Measurements from ENCODE around the gene HOXD4.

Gene HOXD4

DNA sequence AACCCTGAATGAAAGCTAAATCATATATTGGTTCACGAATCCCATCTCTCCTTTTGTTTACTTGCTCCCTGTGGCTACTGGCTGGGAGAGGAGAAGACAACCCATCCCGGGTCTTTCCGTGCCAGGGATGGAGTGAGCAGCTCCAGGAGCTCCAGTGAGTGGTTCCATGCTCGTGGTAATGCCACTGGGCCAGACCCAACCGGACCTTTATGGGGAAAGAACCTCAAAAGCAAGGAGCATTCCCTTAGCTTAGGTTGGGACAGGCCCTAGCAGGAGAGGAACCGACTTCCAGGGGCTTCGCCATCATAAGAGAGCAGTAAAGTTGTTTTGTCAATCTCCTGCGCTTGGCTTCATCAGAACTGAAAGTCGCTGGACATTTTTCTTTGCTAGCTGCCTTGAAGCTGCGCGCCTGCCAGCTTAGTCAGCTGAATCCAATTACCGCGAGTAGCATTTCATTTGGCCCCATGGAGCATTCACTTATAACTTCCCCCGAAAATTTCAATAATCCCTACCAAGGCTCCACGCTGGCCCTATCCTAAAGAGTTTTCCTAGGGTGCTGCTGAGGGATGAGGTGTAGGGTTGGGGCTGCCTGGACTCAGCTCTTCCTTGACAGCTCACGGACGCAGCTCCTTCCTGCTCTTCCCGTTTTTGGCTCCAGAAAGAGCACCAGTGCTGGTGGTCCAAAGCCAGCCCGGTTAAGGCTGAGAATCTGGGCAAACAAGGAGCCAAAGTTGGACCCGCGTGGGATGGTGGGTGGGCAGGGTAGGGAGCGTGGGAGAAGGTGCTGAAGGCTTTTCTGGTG, 10.7 kb downstream of the HOXD4 start:
- ATAC-seq: no peak
- TF ChIP-seq, protein P1, sequence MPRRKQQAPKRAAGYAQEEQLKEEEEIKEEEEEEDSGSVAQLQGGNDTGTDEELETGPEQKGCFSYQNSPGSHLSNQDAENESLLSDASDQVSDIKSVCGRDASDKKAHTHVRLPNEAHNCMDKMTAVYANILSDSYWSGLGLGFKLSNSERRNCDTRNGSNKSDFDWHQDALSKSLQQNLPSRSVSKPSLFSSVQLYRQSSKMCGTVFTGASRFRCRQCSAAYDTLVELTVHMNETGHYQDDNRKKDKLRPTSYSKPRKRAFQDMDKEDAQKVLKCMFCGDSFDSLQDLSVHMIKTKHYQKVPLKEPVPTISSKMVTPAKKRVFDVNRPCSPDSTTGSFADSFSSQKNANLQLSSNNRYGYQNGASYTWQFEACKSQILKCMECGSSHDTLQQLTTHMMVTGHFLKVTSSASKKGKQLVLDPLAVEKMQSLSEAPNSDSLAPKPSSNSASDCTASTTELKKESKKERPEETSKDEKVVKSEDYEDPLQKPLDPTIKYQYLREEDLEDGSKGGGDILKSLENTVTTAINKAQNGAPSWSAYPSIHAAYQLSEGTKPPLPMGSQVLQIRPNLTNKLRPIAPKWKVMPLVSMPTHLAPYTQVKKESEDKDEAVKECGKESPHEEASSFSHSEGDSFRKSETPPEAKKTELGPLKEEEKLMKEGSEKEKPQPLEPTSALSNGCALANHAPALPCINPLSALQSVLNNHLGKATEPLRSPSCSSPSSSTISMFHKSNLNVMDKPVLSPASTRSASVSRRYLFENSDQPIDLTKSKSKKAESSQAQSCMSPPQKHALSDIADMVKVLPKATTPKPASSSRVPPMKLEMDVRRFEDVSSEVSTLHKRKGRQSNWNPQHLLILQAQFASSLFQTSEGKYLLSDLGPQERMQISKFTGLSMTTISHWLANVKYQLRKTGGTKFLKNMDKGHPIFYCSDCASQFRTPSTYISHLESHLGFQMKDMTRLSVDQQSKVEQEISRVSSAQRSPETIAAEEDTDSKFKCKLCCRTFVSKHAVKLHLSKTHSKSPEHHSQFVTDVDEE (CRISPR knock-in tag; IDR thresholded peaks at IDR 0.05): no peak
- TF ChIP-seq OSR1 (CRISPR knock-in tag; IDR thresholded peaks at IDR 0.05) (no peak), ESRRG (CRISPR knock-in tag; IDR thresholded peaks at IDR 0.05) (no peak), CSDC2 (CRISPR knock-in tag; IDR thresholded peaks at IDR 0.05) (no peak)
- TF ChIP-seq, protein P2, sequence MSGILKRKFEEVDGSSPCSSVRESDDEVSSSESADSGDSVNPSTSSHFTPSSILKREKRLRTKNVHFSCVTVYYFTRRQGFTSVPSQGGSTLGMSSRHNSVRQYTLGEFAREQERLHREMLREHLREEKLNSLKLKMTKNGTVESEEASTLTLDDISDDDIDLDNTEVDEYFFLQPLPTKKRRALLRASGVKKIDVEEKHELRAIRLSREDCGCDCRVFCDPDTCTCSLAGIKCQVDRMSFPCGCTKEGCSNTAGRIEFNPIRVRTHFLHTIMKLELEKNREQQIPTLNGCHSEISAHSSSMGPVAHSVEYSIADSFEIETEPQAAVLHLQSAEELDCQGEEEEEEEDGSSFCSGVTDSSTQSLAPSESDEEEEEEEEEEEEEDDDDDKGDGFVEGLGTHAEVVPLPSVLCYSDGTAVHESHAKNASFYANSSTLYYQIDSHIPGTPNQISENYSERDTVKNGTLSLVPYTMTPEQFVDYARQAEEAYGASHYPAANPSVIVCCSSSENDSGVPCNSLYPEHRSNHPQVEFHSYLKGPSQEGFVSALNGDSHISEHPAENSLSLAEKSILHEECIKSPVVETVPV (CRISPR knock-in tag; IDR thresholded peaks at IDR 0.05): no peak
- TF ChIP-seq, protein P3, sequence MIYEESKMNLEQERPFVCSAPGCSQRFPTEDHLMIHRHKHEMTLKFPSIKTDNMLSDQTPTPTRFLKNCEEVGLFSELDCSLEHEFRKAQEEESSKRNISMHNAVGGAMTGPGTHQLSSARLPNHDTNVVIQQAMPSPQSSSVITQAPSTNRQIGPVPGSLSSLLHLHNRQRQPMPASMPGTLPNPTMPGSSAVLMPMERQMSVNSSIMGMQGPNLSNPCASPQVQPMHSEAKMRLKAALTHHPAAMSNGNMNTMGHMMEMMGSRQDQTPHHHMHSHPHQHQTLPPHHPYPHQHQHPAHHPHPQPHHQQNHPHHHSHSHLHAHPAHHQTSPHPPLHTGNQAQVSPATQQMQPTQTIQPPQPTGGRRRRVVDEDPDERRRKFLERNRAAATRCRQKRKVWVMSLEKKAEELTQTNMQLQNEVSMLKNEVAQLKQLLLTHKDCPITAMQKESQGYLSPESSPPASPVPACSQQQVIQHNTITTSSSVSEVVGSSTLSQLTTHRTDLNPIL (CRISPR knock-in tag; IDR thresholded peaks at IDR 0.05; ENCODE audit: low read depth): no peak

DNA sequence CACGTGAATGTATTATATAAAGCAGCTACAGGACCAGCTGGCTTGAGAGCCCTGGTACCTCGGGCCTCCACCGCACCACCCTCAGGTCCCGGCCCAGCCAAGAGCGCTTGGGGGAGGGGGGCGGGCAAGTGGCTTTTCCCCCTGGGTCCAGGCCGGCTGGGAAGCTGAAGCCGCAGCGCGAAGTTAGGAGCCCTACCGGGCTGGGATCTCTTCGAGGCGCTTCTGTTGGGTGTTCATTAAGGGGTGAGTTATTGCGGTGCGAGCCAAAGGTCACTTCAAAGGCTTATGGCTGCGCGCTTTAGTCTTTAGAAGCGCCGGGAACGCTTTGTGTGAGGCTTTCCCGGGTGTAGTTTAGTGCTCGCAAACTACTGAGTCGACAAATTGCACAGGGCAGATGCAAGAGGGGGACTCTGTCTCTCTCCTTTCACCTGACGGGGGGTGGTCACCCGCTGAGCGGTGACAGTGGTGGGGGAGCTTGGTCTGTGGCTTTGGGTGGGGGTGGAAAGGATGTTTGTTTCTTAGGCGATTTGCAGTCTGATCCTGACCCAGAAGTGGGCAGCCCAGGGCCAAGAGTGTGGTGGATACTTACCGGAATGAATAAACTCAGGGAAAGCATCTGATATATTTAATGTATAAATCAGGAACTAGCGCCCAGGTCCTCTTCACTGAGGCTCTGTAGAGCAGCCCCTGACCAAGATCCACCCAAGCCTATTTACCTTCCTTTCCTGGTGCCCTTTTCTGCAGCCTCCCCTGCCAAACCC, 11.7 kb downstream of the HOXD4 start:
- no peak for ATAC-seq
- no peak for TF ChIP-seq PPARA (CRISPR knock-in tag; IDR thresholded peaks at IDR 0.05; ENCODE audit: borderline replicate concordance)

DNA sequence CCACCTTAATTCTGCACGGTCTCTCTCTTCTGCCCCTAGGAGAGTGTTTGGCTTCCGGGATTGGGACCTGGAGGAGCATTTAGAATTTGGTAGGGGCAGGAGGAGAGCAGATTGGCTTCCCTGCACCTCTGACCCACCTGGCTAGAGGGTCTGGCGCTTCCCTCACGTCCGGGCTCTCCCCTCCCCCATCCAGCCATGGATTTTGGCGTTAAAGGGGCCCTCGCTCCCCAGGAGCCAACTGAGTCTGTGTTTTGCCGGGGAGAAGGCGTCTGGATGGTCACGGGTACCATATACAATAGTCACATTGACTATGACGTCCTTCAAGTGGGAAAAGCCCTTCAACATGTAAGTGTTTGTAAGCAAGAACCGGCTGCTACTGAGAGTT, 12.3 kb downstream of the HOXD4 start:
- no peak for ATAC-seq

More for the DNA sequence above, 12.3 kb downstream of the HOXD4 start:
- TF ChIP-seq ZFP3 (CRISPR knock-in tag; IDR thresholded peaks at IDR 0.05) (no peak), GLIS3 (CRISPR knock-in tag; IDR thresholded peaks at IDR 0.05) (no peak), PPARA (CRISPR knock-in tag; IDR thresholded peaks at IDR 0.05; ENCODE audit: borderline replicate concordance) (no peak), ISL1 (CRISPR knock-in tag; IDR thresholded peaks at IDR 0.05) (no peak), ARNTL (CRISPR knock-in tag; IDR thresholded peaks at IDR 0.05; ENCODE audit: borderline replicate concordance, low read depth) (no peak), TOX (CRISPR knock-in tag; IDR thresholded peaks at IDR 0.05; ENCODE audit: borderline replicate concordance) (no peak), TCF4 (CRISPR knock-in tag; IDR thresholded peaks at IDR 0.05; ENCODE audit: borderline replicate concordance) (no peak), ZNF565 (CRISPR knock-in tag; conservative IDR thresholded peaks at IDR 0.05; ENCODE audit: low read depth) (no peak), RARB (CRISPR knock-in tag; IDR thresholded peaks at IDR 0.05) (no peak), CSDC2 (CRISPR knock-in tag; IDR thresholded peaks at IDR 0.05) (no peak), SNAI2 (CRISPR knock-in tag; IDR thresholded peaks at IDR 0.05) (no peak), ESRRG (CRISPR knock-in tag; IDR thresholded peaks at IDR 0.05) (no peak), ZC3H10 (CRISPR knock-in tag; IDR thresholded peaks at IDR 0.05) (no peak)
- TF ChIP-seq, protein P4, sequence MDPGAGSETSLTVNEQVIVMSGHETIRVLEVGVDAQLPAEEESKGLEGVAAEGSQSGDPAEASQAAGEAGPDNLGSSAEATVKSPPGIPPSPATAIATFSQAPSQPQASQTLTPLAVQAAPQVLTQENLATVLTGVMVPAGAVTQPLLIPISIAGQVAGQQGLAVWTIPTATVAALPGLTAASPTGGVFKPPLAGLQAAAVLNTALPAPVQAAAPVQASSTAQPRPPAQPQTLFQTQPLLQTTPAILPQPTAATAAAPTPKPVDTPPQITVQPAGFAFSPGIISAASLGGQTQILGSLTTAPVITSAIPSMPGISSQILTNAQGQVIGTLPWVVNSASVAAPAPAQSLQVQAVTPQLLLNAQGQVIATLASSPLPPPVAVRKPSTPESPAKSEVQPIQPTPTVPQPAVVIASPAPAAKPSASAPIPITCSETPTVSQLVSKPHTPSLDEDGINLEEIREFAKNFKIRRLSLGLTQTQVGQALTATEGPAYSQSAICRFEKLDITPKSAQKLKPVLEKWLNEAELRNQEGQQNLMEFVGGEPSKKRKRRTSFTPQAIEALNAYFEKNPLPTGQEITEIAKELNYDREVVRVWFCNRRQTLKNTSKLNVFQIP (CRISPR knock-in tag; IDR thresholded peaks at IDR 0.05; ENCODE audit: borderline replicate concordance, low read depth): no peak
- TF ChIP-seq, protein P3 (CRISPR knock-in tag; IDR thresholded peaks at IDR 0.05; ENCODE audit: low read depth): no peak
- TF ChIP-seq, protein P2 (CRISPR knock-in tag; IDR thresholded peaks at IDR 0.05): no peak

Data from SK-N-SH treated with all-trans-retinoic acid at 6 μM for 48 hours (cell line).